Loucy (cell line): ENCODE data around the gene SYNM.

Experiments
- H2AFZ ChIP-seq: fragments of 200-600 bp; sonication (generic); 2 replicates; pipeline ENCODE4 v1.6.0; 2016; ENCODE audit warnings: antibody characterized with exemption, mild to moderate bottlenecking, low read length, moderate library complexity
- H3F3A ChIP-seq: fragments of 200-600 bp; 2 replicates; pipeline ENCODE4 v1.6.0; 2016; ENCODE audit warnings: antibody characterized with exemption, low read depth, mild to moderate bottlenecking
- H3K27me3 ChIP-seq: fragments of 200-600 bp; sonication (generic); 2 replicates; pipeline ENCODE4 v1.6.1; 2014; ENCODE audit warnings: low read length, mild to moderate bottlenecking; ENCODE audit not compliant: insufficient read depth, poor library complexity, severe bottlenecking
- H3K36me3 ChIP-seq: fragments of 200-600 bp; sonication (generic); 2 replicates; pipeline ENCODE4 v1.6.1; 2016; ENCODE audit warnings: low read length; ENCODE audit not compliant: insufficient read depth
- H3K4me1 ChIP-seq: fragments of 200-600 bp; sonication (generic); 2 replicates; pipeline ENCODE4 v1.5.1; 2014; ENCODE audit warnings: low read length, mild to moderate bottlenecking; ENCODE audit not compliant: insufficient read depth, poor library complexity, severe bottlenecking
- H3K4me2 ChIP-seq: fragments of 200-600 bp; sonication (generic); 2 replicates; pipeline ENCODE4 v1.6.0; 2014; ENCODE audit warnings: antibody characterized with exemption, low read length, low read depth, mild to moderate bottlenecking; ENCODE audit not compliant: poor library complexity, severe bottlenecking
- H3K4me3 ChIP-seq: fragments of 200-600 bp; sonication (generic); 2 replicates; pipeline ENCODE4 v1.5.1; 2014; ENCODE audit warnings: low read length, mild to moderate bottlenecking, mixed read lengths; ENCODE audit not compliant: poor library complexity, severe bottlenecking
- H3K79me2 ChIP-seq: fragments of 200-600 bp; sonication (generic); 2 replicates; pipeline ENCODE4 v1.6.1; 2014; ENCODE audit warnings: low read length; ENCODE audit not compliant: insufficient read depth
- H3K9ac ChIP-seq: fragments of 200-600 bp; sonication (generic); 2 replicates; pipeline ENCODE4 v1.6.0; 2014; ENCODE audit warnings: mild to moderate bottlenecking, low read depth, low read length, moderate library complexity; ENCODE audit not compliant: poor library complexity, severe bottlenecking
- H3K9me2 ChIP-seq: fragments of 200-600 bp; sonication (generic); replicated peaks from 2 replicates; pipeline ENCODE4 v1.6.1; 2016; ENCODE audit warnings: low read depth, low read length, mixed read lengths
- H3K9me3 ChIP-seq: fragments of 200-600 bp; sonication (generic); 2 replicates; pipeline ENCODE4 v1.6.1; 2014; ENCODE audit warnings: mild to moderate bottlenecking, antibody characterized with exemption, low read length, low read depth; ENCODE audit not compliant: insufficient read depth
- H4K20me1 ChIP-seq: fragments of 200-600 bp; sonication (generic); 2 replicates; pipeline ENCODE4 v1.6.0; 2014; ENCODE audit warnings: antibody characterized with exemption, low read length, mild to moderate bottlenecking; ENCODE audit not compliant: insufficient read depth, poor library complexity, severe bottlenecking
- CTCF ChIP-seq: fragments of 200-600 bp; sonication (generic); conservative IDR thresholded peaks from 2 replicates; pipeline ENCODE4 v1.5.1; 2014; ENCODE audit warnings: mild to moderate bottlenecking, antibody characterized with exemption, low read length
- EZH2phosphoT487 ChIP-seq: fragments of 200-600 bp; IDR thresholded peaks from 2 replicates; pipeline ENCODE4 v1.6.1; 2018; ENCODE audit warnings: antibody characterized with exemption, mild to moderate bottlenecking, moderate library complexity, borderline replicate concordance

Gene SYNM

GRCh38 chr15:99104788-99105513 is at the start of gene SYNM:
TSS of gene SYNM (plus strand) at chr15:99105080. CDS start at chr15:99105200, 120 bp downstream.
- H3K9me2 ChIP-seq: no peaks in the 10 kb centered on the region
- no peaks in the 10 kb centered on the region for H4K20me1 ChIP-seq
- H3K27me3 ChIP-seq: no peaks in the 10 kb centered on the region
- no peak within 1 kb of the TSS for H3K4me3 ChIP-seq
- H3K4me1 ChIP-seq: peaks cover 5% of the 10 kb centered on the region
- no peak within 1 kb of the TSS for H3K9ac ChIP-seq
- H3K79me2 ChIP-seq: no peaks in the 10 kb centered on the region
- no peak within 1 kb of the TSS for H2AFZ ChIP-seq
- H3K4me2 ChIP-seq: no peak within 1 kb of the TSS
- H3F3A ChIP-seq: no peaks in the 10 kb centered on the region
- H3K9me3 ChIP-seq: no peaks in the 10 kb centered on the region
- no peaks in the 10 kb centered on the region for H3K36me3 ChIP-seq
- no peak for TF ChIP-seq EZH2phosphoT487
- TF ChIP-seq CTCF: no peak

GRCh38 chr15:99055555-99056134 is 49.2 kb upstream of the SYNM start:
- no peak overlapping the region for H3K9ac ChIP-seq
- H4K20me1 ChIP-seq: no peaks in the 10 kb centered on the region
- no peaks in the 10 kb centered on the region for H3K9me3 ChIP-seq
- no peaks in the 10 kb centered on the region for H3K36me3 ChIP-seq
- H3K4me2 ChIP-seq: no peak overlapping the region
- no peaks in the 10 kb centered on the region for H3K9me2 ChIP-seq
- H3F3A ChIP-seq: no peaks in the 10 kb centered on the region
- H3K4me1 ChIP-seq: peaks cover 13% of the 10 kb centered on the region
- H3K4me3 ChIP-seq: no peak overlapping the region
- no peak for TF ChIP-seq CTCF
- no peak for TF ChIP-seq EZH2phosphoT487
- no peaks in the 10 kb centered on the region for H3K27me3 ChIP-seq
- H3K79me2 ChIP-seq: no peaks in the 10 kb centered on the region
- H2AFZ ChIP-seq: no peak overlapping the region

GRCh38 chr15:99057020-99057419 is 47.9 kb upstream of the SYNM start:
- Histone ChIP-seq H3K36me3 (no peaks in the 10 kb centered on the region), H3K9me2 (no peaks in the 10 kb centered on the region), H3K4me1 (peaks cover 11% of the 10 kb centered on the region), H3K9ac (no peak overlapping the region), H3K4me2 (no peak overlapping the region), H3K27me3 (no peaks in the 10 kb centered on the region), H3K9me3 (no peaks in the 10 kb centered on the region), H3K79me2 (no peaks in the 10 kb centered on the region), H3F3A (no peaks in the 10 kb centered on the region), H4K20me1 (no peaks in the 10 kb centered on the region), H2AFZ (no peak overlapping the region), H3K4me3 (no peak overlapping the region)
- TF ChIP-seq EZH2phosphoT487 (no peak), CTCF (no peak)
